ENCODE data around the gene MFRP.

Gene MFRP

GRCh38 chr11:119359365-119360214, 13.1 kb upstream of the MFRP start:
- no peak for DNase-seq (ENCODE audit: low read depth)

GRCh38 chr11:119357074-119357473, 10.6 kb upstream of the MFRP start:
- no peak for DNase-seq (ENCODE audit: low read depth)

GRCh38 chr11:119356349-119357031, 10.0 kb upstream of the MFRP start:
- no peak for DNase-seq (ENCODE audit: low read depth)

DNA sequence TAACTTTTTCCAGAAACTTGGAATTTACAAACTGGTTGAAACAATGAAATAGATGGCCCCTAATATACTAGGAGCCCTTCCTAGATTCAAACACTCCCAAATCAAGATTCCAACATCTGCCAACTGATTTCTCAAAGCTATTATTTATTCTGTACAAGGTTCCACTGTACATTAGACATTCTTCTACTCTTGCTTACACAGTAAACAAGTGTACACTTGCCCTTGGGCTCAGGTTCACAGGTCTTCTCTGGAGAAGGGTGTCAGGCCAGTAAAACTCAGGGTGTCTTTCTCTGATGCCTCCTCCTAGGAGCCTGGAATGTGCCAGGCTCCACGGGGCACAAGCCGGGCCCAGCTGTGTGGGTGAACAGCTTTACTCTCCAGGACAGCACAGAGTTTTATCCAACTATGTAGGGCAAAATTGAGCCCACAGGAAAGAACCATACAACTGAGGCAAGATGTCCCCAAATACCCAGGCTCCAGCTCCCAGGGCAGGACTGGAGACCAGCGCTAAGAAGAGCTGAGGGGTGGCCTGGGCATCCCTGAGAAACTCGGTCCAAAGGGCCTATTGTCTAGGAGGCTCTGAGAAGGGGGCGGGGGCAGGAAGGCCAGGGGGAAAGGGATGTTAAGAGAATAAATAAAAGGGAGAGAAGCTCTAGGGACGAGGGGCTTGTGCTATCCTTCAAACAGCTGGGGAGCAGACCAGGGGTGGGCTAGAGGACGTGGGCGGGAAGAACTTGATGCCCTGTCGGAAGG, 8.8 kb upstream of the MFRP start:
- no peak for DNase-seq (ENCODE audit: low read depth)

DNA sequence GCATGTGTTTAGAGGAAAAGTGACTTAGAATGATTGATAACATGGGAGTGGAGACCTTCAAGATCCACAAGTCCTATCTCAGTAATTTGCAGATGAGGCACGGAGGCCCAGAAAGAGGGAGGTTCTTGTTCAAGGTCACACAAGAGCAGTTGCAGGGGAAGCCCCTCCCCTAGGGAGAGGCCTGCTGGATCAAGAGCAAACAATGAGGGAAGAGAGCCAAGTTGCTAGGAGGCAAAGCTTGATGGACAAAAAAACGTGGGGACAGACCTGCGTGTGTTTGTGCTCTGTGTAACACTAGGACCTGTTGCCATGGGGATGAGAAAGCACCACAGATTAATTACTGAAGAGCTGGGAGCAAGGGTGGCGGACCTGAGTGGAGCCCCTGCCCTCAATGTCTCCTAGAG, 6.4 kb upstream of the MFRP start:
- no peak for DNase-seq (ENCODE audit: low read depth)

DNA sequence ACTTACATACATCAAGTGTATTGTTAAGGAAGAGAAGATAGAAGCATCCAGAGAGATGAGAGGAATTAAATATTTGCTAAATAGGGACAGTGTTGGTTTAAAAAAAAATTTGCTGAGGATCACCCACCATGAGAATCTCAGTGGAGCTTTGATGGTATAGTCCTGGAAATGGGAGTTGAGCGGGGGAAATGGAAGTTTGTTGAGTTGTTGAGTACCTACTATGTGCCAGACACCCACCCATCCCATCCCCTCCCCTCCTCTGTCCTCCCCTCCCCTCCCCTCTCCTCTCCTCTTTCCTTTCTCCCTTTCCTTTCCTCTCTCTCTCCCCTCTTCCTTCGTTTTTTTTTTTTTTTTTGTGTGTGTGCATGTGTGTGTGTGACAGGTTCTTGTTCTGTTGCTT, 4.7 kb upstream of the MFRP start:
- DNase-seq (ENCODE audit: low read depth): no peak

GRCh38 chr11:119350302-119350701, 3.8 kb upstream of the MFRP start:
- DNase-seq (ENCODE audit: low read depth): no peak

DNA sequence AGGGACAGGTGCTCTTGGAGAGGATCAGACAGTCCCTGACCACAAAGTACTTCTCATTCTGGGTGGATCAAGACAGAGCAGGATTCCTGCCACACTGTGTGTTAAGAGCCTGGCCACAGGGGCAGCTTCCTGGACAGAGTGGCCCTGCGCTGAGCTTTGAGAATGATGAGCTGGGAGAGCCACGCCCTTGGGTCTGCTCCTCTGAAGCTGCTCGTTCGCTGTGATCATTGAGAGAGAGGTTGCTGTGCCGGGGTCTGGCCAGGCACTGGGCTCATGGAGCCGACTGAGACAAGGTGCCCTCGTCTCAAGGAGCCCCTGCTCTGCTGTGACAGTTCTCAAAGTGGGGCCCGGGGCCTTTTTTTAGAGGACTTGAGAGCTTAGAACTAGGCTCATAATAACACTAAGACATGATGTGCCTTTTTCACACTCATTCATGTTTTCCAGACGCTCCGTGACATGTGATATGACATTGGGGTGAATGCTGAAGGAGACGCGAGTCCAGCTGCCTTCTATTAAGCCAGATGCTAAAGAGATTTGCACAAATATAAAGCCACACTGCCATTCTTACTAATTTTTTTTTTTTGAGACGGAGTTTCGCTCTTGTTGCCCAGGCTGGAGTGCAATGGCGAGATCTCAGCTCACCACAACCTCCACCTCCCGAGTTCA, 1.6 kb upstream of the MFRP start:
- no peak for DNase-seq (ENCODE audit: low read depth)

DNA sequence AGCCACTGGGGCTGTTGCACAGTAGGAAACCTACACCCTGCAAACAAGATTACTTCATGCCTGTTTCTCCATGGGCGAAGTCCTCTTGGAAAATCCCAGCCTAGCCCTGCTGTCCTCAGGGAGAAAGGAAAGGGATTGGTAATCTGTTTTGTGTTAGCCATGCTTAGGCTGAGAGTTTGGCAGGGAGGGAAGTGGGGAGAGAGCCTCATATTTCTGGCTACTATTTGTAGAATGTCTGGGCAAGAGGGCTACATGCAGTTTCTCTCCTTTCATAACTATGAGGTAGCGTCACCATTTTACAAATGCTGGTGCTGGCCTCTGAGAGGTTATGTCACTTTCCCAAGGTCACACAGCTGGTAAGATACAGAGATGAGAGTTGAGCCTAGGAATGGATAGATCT, 737 bp upstream of the MFRP start:
- no peak for DNase-seq (ENCODE audit: low read depth)

GRCh38 chr11:119345685-119346084, 820 bp downstream of the MFRP start:
- DNase-seq (ENCODE audit: low read depth): no peak

GRCh38 chr11:119344291-119345010, 2.1 kb downstream of the MFRP start:
- no peak for DNase-seq (ENCODE audit: low read depth)

- no peak for DNase-seq (ENCODE audit: low read depth)
These were observed 2.8 kb downstream of the MFRP start for GRCh38 chr11:119343726-119344125.

- no peak for DNase-seq (ENCODE audit: low read depth)
These were observed 4.0 kb downstream of the MFRP start for GRCh38 chr11:119342362-119343130.

- no peak for DNase-seq (ENCODE audit: low read depth)
These were observed 4.5 kb downstream of the MFRP start for GRCh38 chr11:119342023-119342300.

- no peak for DNase-seq (ENCODE audit: low read depth)
These were observed 5.1 kb downstream of the MFRP start for GRCh38 chr11:119341222-119342022.

DNA sequence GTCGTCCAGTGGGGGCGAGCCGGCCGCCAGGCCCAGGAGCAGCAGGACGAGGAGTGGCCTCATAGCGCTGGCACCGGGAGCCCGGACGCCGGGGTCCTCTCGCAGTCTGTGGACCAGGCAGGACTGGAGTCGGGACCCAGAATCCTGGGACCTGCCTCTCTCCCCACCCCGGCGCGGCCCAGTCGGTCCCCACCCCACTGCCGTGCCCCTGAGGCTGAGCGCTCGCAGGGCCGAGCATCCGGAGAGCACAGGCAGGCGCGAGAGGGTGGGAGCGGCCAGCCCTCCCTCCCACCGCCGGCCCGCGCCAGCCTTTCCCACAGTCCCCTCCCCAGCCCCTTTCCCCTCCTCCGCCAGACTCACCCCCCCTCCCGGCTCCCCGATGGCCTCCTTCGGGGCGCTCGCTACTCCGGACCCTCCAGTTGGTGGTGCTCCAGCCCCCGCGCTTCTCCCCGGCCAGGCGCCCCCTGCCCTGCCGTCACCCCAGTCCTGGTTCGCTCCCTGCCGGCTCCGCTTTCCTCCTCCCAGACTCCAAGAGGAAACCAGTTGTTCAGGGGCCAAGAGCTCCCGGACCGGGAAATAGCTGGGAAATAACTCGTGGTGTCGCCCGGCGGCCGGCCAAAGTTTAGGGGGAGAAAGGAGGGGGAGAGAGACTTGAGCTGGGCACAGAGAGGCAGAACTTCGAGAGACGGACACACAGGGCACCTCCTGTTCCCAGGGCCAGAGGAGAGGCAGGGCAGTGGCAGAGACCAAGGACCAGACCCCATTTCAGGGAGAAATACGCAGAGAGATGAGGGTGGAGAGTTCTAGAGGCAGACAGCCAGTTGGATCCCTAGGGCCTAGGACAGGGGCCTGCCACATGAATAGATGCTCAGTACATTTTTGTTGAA, 5.9 kb downstream of the MFRP start, which contains the start of gene C1QTNF5:
TSS of gene C1QTNF5 (minus strand) at position 549 of the 887 bp plus-strand sequence. CDS start at position 63, 486 bp downstream.
- no peak for DNase-seq (ENCODE audit: low read depth)

DNA sequence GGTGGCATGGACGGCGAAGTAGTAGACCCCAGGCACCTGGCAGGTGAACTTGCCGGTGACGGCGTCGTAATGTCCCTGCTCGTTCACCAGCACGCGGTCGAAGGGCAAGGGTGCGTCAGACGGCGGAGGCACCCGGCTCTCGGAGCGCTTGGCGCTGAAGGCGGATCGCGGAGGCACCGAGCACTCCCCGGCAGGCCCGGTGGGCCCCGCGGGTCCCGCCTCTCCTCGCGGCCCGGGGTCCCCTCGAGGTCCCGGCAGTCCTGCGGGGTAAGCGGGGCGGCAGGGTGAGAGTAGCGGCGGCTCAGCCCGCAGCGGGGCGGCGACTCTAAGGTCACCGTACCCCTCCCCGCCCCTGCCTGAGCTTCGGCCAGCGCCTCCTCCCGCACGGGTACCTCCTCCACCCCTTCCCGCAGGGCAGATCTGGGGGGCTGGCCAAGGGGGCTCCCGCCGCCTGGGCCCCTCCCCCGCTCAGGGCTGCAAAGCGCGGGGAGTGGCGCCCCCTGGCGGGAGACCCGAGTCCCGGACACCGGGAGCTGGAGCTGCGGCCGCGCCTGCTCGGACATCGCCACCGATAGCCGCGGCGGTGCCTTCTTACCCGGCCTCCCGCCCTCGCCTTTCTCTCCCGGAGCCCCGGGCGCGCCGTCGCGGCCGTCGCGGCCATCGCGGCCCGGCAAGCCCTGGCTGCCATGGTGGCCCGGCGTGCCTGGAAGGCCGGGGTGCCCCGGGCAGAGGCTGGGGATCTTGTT, 6.7 kb downstream of the MFRP start:
- no peak for DNase-seq (ENCODE audit: low read depth)

DNA sequence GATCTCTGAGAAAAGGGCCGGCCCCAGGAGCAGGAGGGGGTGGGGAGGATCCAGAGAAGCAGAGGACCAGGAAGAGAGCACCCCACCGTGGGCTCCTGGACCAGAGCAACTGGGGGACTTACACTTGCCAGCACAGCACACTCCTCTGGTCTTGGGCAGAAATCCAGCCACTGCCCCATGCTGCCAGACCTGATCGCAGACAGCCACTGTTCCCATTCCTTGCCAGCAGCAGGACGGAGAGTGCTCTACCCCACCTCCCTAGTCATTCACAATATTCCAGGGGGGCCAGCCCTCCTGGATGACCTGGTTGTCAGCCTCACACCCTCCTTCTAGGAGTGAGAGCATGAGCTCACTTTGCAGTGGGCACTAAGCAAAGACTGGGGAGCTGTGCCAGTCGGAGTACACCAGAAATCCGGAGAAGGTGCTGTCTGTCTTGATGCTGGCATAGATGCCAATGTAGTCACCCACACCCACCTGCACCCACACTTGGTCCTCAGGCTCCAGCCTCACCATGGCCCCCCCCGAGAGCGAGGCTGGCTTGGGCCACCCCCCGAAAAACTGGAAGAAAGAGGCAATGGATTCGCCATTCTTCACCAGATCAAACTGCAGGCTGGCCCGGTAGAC, 7.4 kb downstream of the MFRP start:
- no peak for DNase-seq (ENCODE audit: low read depth)
